HFFc6 (cell line): ENCODE data around the gene EIF4A3. TPM values are rescaled to one million over a fixed set of nuclear protein-coding genes. Genes with fewer than 3 reads are reported as not detected.

Experiments
- DNase-seq: peaks from one replicate; pipeline ENCODE4 v3.0.0-alpha.2; 2018
- H3K27ac Mint-ChIP-seq: 2 replicates; pipeline ENCODE4 v1.8.0; 2020; ENCODE audit warnings: mild to moderate bottlenecking, mixed read lengths
- H3K27me3 Mint-ChIP-seq: 2 replicates; pipeline ENCODE4 v1.8.0; 2021; ENCODE audit warnings: mild to moderate bottlenecking, moderate library complexity, mixed read lengths; ENCODE audit not compliant: insufficient read depth
- H3K36me3 Mint-ChIP-seq: 2 replicates; pipeline ENCODE4 v1.8.0; 2021; ENCODE audit warnings: low read depth, mixed read lengths
- H3K4me1 Mint-ChIP-seq: 2 replicates; pipeline ENCODE4 v1.8.0; 2020; ENCODE audit warnings: low read depth, mixed read lengths
- H3K4me3 Mint-ChIP-seq: 2 replicates; pipeline ENCODE4 v1.8.0; 2020; ENCODE audit warnings: mild to moderate bottlenecking, moderate library complexity, mixed read lengths
- H3K9me3 Mint-ChIP-seq: 2 replicates; pipeline ENCODE4 v1.8.0; 2020; ENCODE audit warnings: mild to moderate bottlenecking, mixed read lengths
- total RNA-seq, 6 experiments: library from RNA; stranded (reverse); fragmentation: NEBNext Ultra II Directional; extraction: Animal tissue kit (Norgen Biotek cat#: 25700); gene quantifications; 2 replicates in 1 of 6; 3 replicates in 5 of 6; pipeline ENCODE4 v1.2.3, GENCODE V29; 2021
- TF ChIP-seq, protein P1 (sequence below): fragments of 200-600 bp; sonication (generic); IDR thresholded peaks from 2 replicates; pipeline ENCODE4 v1.5.0; 2021; ENCODE audit warnings: antibody characterized with exemption, mild to moderate bottlenecking

Gene EIF4A3
- total RNA-seq, 6 experiments from 2014 or later, result 80.8 to 99.8 (median 88.4) TPM

DNA sequence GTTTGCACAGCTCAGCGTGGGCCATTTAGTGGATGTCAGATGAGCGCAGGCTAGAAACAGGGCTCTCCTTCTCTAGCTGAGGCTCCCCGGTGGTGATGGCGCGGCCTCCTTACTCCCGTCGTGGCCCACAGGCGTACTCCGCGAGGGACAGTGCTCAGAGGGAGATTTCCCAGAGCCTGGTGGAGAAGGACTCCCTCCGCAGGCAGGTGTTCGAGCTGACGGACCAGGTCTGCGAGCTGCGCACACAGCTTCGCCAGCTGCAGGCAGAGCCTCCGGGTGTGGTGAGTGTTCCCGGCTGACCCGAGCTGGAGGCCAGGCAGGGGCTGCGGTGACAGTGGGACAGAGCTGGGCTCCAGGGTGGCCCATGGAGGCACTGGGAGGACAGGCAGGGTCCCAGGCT lies 44.3 kb upstream of the EIF4A3 start:
- TF ChIP-seq, protein P1, sequence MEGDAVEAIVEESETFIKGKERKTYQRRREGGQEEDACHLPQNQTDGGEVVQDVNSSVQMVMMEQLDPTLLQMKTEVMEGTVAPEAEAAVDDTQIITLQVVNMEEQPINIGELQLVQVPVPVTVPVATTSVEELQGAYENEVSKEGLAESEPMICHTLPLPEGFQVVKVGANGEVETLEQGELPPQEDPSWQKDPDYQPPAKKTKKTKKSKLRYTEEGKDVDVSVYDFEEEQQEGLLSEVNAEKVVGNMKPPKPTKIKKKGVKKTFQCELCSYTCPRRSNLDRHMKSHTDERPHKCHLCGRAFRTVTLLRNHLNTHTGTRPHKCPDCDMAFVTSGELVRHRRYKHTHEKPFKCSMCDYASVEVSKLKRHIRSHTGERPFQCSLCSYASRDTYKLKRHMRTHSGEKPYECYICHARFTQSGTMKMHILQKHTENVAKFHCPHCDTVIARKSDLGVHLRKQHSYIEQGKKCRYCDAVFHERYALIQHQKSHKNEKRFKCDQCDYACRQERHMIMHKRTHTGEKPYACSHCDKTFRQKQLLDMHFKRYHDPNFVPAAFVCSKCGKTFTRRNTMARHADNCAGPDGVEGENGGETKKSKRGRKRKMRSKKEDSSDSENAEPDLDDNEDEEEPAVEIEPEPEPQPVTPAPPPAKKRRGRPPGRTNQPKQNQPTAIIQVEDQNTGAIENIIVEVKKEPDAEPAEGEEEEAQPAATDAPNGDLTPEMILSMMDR, result no peak
- Mint-ChIP-seq H3K36me3 (no peaks in the 10 kb centered on the region), H3K9me3 (no peaks in the 10 kb centered on the region), H3K4me3 (no peak overlapping the region), H3K27me3 (peaks cover 21% of the 10 kb centered on the region), H3K27ac (no peak overlapping the region), H3K4me1 (peaks cover 7% of the 10 kb centered on the region; the same call in 1 of the 2 replicates)
- no peak for DNase-seq

DNA sequence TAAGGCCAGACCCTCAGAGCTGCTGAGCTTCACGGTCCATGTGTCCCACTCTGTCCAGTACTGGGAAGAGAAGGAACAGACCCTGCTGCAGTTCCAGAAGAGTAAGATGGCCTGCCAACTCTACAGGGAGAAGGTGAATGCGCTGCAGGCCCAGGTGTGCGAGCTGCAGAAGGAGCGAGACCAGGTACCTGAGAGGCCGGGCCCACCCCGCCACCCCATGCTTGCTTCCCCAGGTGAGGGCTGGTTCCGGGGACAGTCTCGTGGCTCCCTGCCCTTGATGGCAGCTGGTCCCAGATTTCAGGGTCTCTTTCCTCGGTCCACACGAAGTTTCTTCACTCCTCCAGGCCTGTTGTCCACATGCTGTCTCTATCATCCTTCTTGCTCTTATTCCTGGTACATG lies 43.8 kb upstream of the EIF4A3 start:
- Mint-ChIP-seq H3K9me3 (no peaks in the 10 kb centered on the region), H3K27me3 (peaks cover 23% of the 10 kb centered on the region), H3K27ac (no peak overlapping the region), H3K4me3 (no peak overlapping the region), H3K4me1 (peaks cover 7% of the 10 kb centered on the region; the same call in 1 of the 2 replicates), H3K36me3 (no peaks in the 10 kb centered on the region)
- no peak for DNase-seq
- TF ChIP-seq, protein P1, result no peak

DNA sequence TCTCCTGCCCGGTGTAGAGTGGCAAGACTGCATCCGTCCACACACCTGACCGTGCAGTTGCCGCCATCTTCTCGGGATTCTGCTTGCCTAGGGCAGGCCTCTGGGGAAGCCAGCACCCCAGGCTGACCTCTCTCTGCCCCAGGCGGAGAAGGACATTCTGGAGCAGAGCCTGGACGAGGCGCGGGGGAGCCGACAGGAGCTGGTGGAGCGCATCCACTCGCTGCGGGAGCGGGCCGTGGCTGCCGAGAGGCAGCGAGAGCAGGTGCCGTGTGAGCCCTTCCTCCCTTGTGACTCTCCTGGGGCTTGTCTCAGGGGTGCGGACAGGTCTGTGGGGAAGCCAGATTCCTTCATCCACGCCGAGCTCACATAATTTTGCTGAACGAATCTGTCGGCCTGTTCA lies 42.7 kb upstream of the EIF4A3 start:
- H3K27ac Mint-ChIP-seq, result no peak overlapping the region
- no peaks in the 10 kb centered on the region for H3K36me3 Mint-ChIP-seq
- DNase-seq, result no peak
- no peak overlapping the region for H3K4me3 Mint-ChIP-seq
- no peaks in the 10 kb centered on the region for H3K9me3 Mint-ChIP-seq
- peaks cover 24% of the 10 kb centered on the region for H3K27me3 Mint-ChIP-seq
- H3K4me1 Mint-ChIP-seq, result peaks cover 7% of the 10 kb centered on the region; the same call in 1 of the 2 replicates
- TF ChIP-seq, protein P1, result no peak

DNA sequence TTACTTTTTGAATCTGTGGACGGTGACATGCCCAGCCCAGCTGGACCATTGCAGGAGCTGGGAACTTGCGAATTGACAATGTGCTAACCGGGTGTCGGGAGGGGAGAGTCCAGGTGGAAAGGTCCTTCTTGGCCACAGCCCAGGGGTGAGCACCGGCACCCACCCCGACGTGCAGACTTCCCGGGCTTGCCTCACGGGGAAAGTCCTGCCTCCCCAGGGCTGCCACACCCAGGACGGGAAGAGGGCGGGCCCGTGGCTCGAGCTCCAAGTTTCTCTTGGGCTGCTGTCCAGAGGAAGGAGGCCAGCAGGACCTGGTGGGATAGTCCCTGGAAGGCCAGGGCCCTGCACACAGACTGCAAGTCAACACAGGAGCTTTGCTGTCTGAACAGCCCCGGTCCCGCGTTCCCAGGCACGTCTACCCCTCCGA lies 40.6 kb upstream of the EIF4A3 start:
- Mint-ChIP-seq H3K4me3 (no peak overlapping the region), H3K27ac (no peak overlapping the region), H3K36me3 (no peaks in the 10 kb centered on the region), H3K4me1 (peaks cover 7% of the 10 kb centered on the region; the same call in 1 of the 2 replicates), H3K9me3 (no peaks in the 10 kb centered on the region), H3K27me3 (peaks cover 20% of the 10 kb centered on the region)
- no peak for DNase-seq
- TF ChIP-seq, protein P1, result no peak

DNA sequence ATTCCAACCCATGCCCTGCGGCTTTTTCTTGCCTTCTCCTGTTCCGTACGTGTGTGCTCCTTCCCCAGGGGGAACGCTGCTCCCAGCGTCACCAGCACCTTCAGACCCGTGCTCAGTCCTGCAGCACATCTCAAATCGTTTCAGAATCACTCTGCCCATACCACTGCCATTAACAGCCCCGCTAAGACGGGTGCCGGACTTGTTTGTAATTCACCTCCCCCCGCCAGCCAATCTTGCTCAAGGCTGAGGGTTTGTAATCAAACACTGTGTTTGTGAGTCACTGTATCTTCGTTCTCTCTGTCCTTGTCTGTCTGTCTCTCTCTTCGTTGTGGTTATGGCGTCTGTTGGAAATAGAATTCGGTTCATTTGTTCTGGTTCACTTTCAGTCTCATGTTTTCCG lies 40.2 kb upstream of the EIF4A3 start:
- Mint-ChIP-seq H3K27ac (no peak overlapping the region), H3K9me3 (no peaks in the 10 kb centered on the region), H3K27me3 (peaks cover 18% of the 10 kb centered on the region), H3K4me3 (no peak overlapping the region), H3K4me1 (peaks cover 7% of the 10 kb centered on the region; the same call in 1 of the 2 replicates), H3K36me3 (no peaks in the 10 kb centered on the region)
- no peak for DNase-seq
- TF ChIP-seq, protein P1, result no peak

DNA sequence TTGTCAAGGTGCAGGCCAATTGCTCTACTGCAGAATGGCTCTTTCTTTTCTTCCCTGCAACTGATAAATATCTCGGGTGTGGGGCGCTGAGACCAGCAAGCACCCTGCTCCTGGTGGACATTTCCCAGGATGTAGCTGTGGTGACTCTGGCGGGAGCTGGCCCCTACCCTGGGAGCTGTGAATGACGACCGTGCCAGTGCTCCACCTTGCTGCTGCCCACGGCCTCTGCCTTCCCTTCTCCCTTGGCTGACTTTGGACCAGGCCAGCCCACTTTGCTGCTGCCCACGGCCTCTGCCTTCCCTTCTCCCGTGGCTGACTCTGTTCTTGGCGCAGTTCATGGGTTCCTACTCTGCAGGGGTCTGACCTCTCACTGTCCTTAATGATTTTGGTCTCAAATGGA lies 39.0 kb upstream of the EIF4A3 start:
- no peak for DNase-seq
- Mint-ChIP-seq H3K27me3 (peaks cover 12% of the 10 kb centered on the region), H3K36me3 (no peaks in the 10 kb centered on the region), H3K9me3 (no peaks in the 10 kb centered on the region), H3K27ac (no peak overlapping the region), H3K4me3 (no peak overlapping the region), H3K4me1 (peaks cover 7% of the 10 kb centered on the region; the same call in 1 of the 2 replicates)
- TF ChIP-seq, protein P1, result no peak
